ENCODE results near the gene MGRN1. TPM values are rescaled to one million over a fixed set of nuclear protein-coding genes. Genes with fewer than 3 reads are reported as not detected.

The MGRN1 gene
- total and polyA plus RNA-seq, 2 donors (not counting 1 experiment from before 2014, with no cell fraction given): 22.7 to 89.2 TPM

GRCh38 chr16:4637501-4638166, 13.0 kb downstream of the MGRN1 start:
- peaks cover 9 to 17% of the 10 kb centered on the region in 2 donors for H3K4me1 ChIP-seq (ENCODE audit: control insufficient read depth in 2 of 2, insufficient read depth in 2 of 2, low read length in 2 of 2)
- TF ChIP-seq EZH2 (IDR thresholded peaks at IDR 0.05; ENCODE audit: borderline replicate concordance, insufficient read depth, low read depth, low read length, poor library complexity, severe bottlenecking): no peak
- TF ChIP-seq CTCF (IDR thresholded peaks at IDR 0.05): no peak
- H3K4me3 ChIP-seq (ENCODE audit: control extremely low read depth in 1 of 5, extremely low read depth in 1 of 5, insufficient read depth in 1 of 5, low read depth in 2 of 5, low read length in 4 of 5): no peak overlapping the region
- H4K20me1 ChIP-seq (ENCODE audit: control insufficient read depth, insufficient read depth, low read length, poor library complexity, severe bottlenecking): peaks cover 82% of the 10 kb centered on the region
- 95% methylated on average over 19 of the region's 21 CpGs for WGBS (ENCODE audit: insufficient coverage)
- peaks cover 95% of the 10 kb centered on the region for H3K79me2 ChIP-seq (ENCODE audit: control insufficient read depth, insufficient read depth, low read length)
- H3K9me3 Mint-ChIP-seq (ENCODE audit: insufficient read depth): no peaks in the 10 kb centered on the region
- H3K4me3 Mint-ChIP-seq: no peak overlapping the region
- no peak overlapping the region for H3K4me2 ChIP-seq (replicated peaks; ENCODE audit: low read depth, low read length, poor library complexity, severe bottlenecking)
- H3K9ac ChIP-seq (ENCODE audit: low read length): no peak overlapping the region
- H3K27ac Mint-ChIP-seq: no peak overlapping the region
- H3K9me3 ChIP-seq (ENCODE audit: control extremely low read depth in 1 of 3, control insufficient read depth in 2 of 3, insufficient read depth in 1 of 3, low read length in 2 of 3): no peaks in the 10 kb centered on the region
- ATAC-seq (ENCODE audit: low read depth) (no peak), DNase-seq (no peak)
- H3K27ac ChIP-seq (ENCODE audit: low read length in 2 of 2): no peak overlapping the region
- no peaks in the 10 kb centered on the region for H3K27me3 Mint-ChIP-seq
- ChIA-PET POLR2A (interaction anchor here (0.6 to 0.7 kb wide), 2 partner anchors 17 to 22 kb away, joined by 3 to 9 read pairs; no protein-coding TSS in a partner anchor), CTCF (interaction anchor here (1.2 kb wide), 1 partner anchor 12 kb away, joined by 6 read pairs; no protein-coding TSS in a partner anchor)
- H3K4me1 Mint-ChIP-seq: peaks cover 18% of the 10 kb centered on the region
- H3K36me3 ChIP-seq (replicated peaks in 1 of 2; ENCODE audit: control extremely low read depth in 1 of 2, control insufficient read depth in 1 of 2, extremely low read depth in 1 of 2, insufficient read depth in 2 of 2, low read length in 1 of 2): peaks cover 0 to 16% of the 10 kb centered on the region in 2 experiments
- H3K27me3 ChIP-seq (replicated peaks in 1 of 4; ENCODE audit: control extremely low read depth in 1 of 4, control insufficient read depth in 3 of 4, insufficient read depth in 4 of 4, low read length in 3 of 4): no peaks in the 10 kb centered on the region
- intact Hi-C loops (cut with micrococcal nuclease): no loop called here
- no peak overlapping the region for H2AFZ ChIP-seq (ENCODE audit: insufficient read depth, low read depth, low read length, poor library complexity, severe bottlenecking)

- H3K4me3 Mint-ChIP-seq: no peak overlapping the region
- POLR2A ChIA-PET: no interaction called here
These were observed 15.4 kb downstream of the MGRN1 start for GRCh38 chr16:4639899-4640509.

More at GRCh38 chr16:4639899-4640509, 15.4 kb downstream of the MGRN1 start:
- no peak overlapping the region for H3K27ac ChIP-seq (ENCODE audit: low read length in 2 of 2)
- H3K9me3 ChIP-seq (ENCODE audit: control extremely low read depth in 1 of 3, control insufficient read depth in 2 of 3, insufficient read depth in 1 of 3, low read length in 2 of 3): no peaks in the 10 kb centered on the region
- no peaks in the 10 kb centered on the region for H3K9me3 Mint-ChIP-seq (ENCODE audit: insufficient read depth)
- H3K4me1 Mint-ChIP-seq: peaks cover 20% of the 10 kb centered on the region
- H3K36me3 ChIP-seq (replicated peaks in 1 of 2; ENCODE audit: control extremely low read depth in 1 of 2, control insufficient read depth in 1 of 2, extremely low read depth in 1 of 2, insufficient read depth in 2 of 2, low read length in 1 of 2): peaks cover 0 to 6% of the 10 kb centered on the region in 2 experiments
- CTCF ChIA-PET: interaction anchor here (1.1 to 1.2 kb wide), 2 partner anchors 16 to 315 kb away, joined by 3 read pairs; partner anchors contain the start of gene MGRN1
- no peaks in the 10 kb centered on the region for H3K27me3 Mint-ChIP-seq
- H3K9ac ChIP-seq (ENCODE audit: low read length): no peak overlapping the region
- no peak overlapping the region for H3K4me2 ChIP-seq (replicated peaks; ENCODE audit: low read depth, low read length, poor library complexity, severe bottlenecking)
- H3K27ac Mint-ChIP-seq: no peak overlapping the region
- no peak overlapping the region for H3K4me3 ChIP-seq (ENCODE audit: control extremely low read depth in 1 of 5, extremely low read depth in 1 of 5, insufficient read depth in 1 of 5, low read depth in 2 of 5, low read length in 4 of 5)
- peaks cover 80% of the 10 kb centered on the region for H4K20me1 ChIP-seq (ENCODE audit: control insufficient read depth, insufficient read depth, low read length, poor library complexity, severe bottlenecking)
- TF ChIP-seq CTCF (IDR thresholded peaks at IDR 0.05) (no peak), EZH2 (IDR thresholded peaks at IDR 0.05; ENCODE audit: borderline replicate concordance, insufficient read depth, low read depth, low read length, poor library complexity, severe bottlenecking) (no peak)
- H3K79me2 ChIP-seq (ENCODE audit: control insufficient read depth, insufficient read depth, low read length): peaks cover 94% of the 10 kb centered on the region
- DNase-seq (no peak), ATAC-seq (ENCODE audit: low read depth) (no peak)
- no peak overlapping the region for H2AFZ ChIP-seq (ENCODE audit: insufficient read depth, low read depth, low read length, poor library complexity, severe bottlenecking)
- H3K4me1 ChIP-seq (ENCODE audit: control insufficient read depth in 2 of 2, insufficient read depth in 2 of 2, low read length in 2 of 2): peaks cover 9 to 17% of the 10 kb centered on the region in 2 donors
- intact Hi-C loops (cut with micrococcal nuclease): no loop called here
- H3K27me3 ChIP-seq (replicated peaks in 1 of 4; ENCODE audit: control extremely low read depth in 1 of 4, control insufficient read depth in 3 of 4, insufficient read depth in 4 of 4, low read length in 3 of 4): no peaks in the 10 kb centered on the region
- 96% methylated on average over 27 of the region's 27 CpGs for WGBS (ENCODE audit: insufficient coverage)

All from B cell (primary cell).